T47D (cell line): ENCODE measurements around the gene FARP1.

Experiments used
- DNase-seq, 2 experiments: peaks; one replicate each; pipeline versions ENCODE4 v3.0.0 to v3.0.0-alpha.2; 2011 to 2012; ENCODE audit warnings: low read depth in 1 of 2, low spot score in 1 of 2
- JUND ChIP-seq: IDR thresholded peaks from 2 replicates; pipeline ENCODE4 v1.6.1; 2012; ENCODE audit warnings: low read depth
- in situ Hi-C: cut with HindIII; loops from 2 replicates; pipeline ENCODE4 v1.10.0; 2016; ENCODE audit warnings: low sequenced_read_pairs, low pct_unique_long_range_greater_than_20kb

The FARP1 gene

GRCh38 chr13:98300956-98301641, 158.2 kb downstream of the FARP1 start:
- in situ Hi-C loops, result no loop called here
- DNase-seq, result peak in 1 of 2 experiments; percentile 81
- no peak for TF ChIP-seq JUND

- peak in 1 of 2 experiments; percentile 12 for DNase-seq
- no peak for TF ChIP-seq JUND
- in situ Hi-C loops, result no loop called here
Observed at GRCh38 chr13:98301721-98302120, 158.8 kb downstream of the FARP1 start.

GRCh38 chr13:98303858-98304257, 161.0 kb downstream of the FARP1 start:
- DNase-seq, result no peak
- no peak for TF ChIP-seq JUND
- in situ Hi-C loops, result no loop called here

GRCh38 chr13:98305670-98306069, 162.8 kb downstream of the FARP1 start:
- DNase-seq, result no peak
- TF ChIP-seq JUND, result no peak
- in situ Hi-C loops, result no loop called here

- in situ Hi-C loops, result no loop called here
- no peak for TF ChIP-seq JUND
- no peak for DNase-seq
Observed at GRCh38 chr13:98307463-98308085, 164.7 kb downstream of the FARP1 start.

- in situ Hi-C loops, result no loop called here
- TF ChIP-seq JUND, result no peak
- DNase-seq, result no peak
Observed at GRCh38 chr13:98308086-98308911, 165.4 kb downstream of the FARP1 start.

- in situ Hi-C loops, result no loop called here
- no peak for TF ChIP-seq JUND
- DNase-seq, result no peak
Observed at GRCh38 chr13:98309569-98310335, 166.9 kb downstream of the FARP1 start.

- no peak for TF ChIP-seq JUND
- DNase-seq, result no peak
Observed at GRCh38 chr13:98310485-98311199, 167.7 kb downstream of the FARP1 start.

GRCh38 chr13:98311200-98311548, 168.3 kb downstream of the FARP1 start:
- DNase-seq, result no peak
- in situ Hi-C loops, result no loop called here
- TF ChIP-seq JUND, result no peak

More at GRCh38 chr13:98310485-98311199, 167.7 kb downstream of the FARP1 start:
- in situ Hi-C loops, result no loop called here

GRCh38 chr13:98312606-98313005, 169.7 kb downstream of the FARP1 start:
- in situ Hi-C loops, result no loop called here
- no peak for DNase-seq
- TF ChIP-seq JUND, result no peak

GRCh38 chr13:98313023-98313921, 170.4 kb downstream of the FARP1 start:
- in situ Hi-C loops, result no loop called here
- DNase-seq, result no peak
- no peak for TF ChIP-seq JUND
